OCI-LY3 (cell line): Measurements from ENCODE around the gene FBXO42.
"Not testable (repeated sequence)": the region's sequence is repeated elsewhere in the genome, so short reads cannot be mapped to it uniquely, and the experiment has no call there.

Experiments used
- H2AFZ ChIP-seq: fragments of 200-600, 300-600 bp; shearing (Covaris generic); 2 replicates; pipeline ENCODE4 v1.6.0; 2014; ENCODE audit warnings: antibody characterized with exemption, low read depth, low read length
- H3K27ac ChIP-seq: fragments of 200-600, 300-600 bp; sonication (generic); 2 replicates; pipeline ENCODE4 v1.5.1; 2014; ENCODE audit warnings: mild to moderate bottlenecking, low read length, moderate library complexity, mixed read lengths
- H3K27me3 ChIP-seq: fragments of 200-600, 300-600 bp; sonication (generic); 2 replicates; pipeline ENCODE4 v1.6.1; 2014; ENCODE audit warnings: low read depth, low read length, mixed read lengths
- H3K36me3 ChIP-seq: fragments of 200-600, 300-600 bp; sonication (generic); replicated peaks from 2 replicates; pipeline ENCODE3; 2014; ENCODE audit warnings: low read depth, low read length, mixed read lengths
- H3K4me1 ChIP-seq: fragments of 300-600, 200-600 bp; sonication (generic); 2 replicates; pipeline ENCODE4 v1.6.1; 2014; ENCODE audit warnings: low read length, mixed read lengths
- H3K4me2 ChIP-seq: fragments of 200-600, 300-600 bp; sonication (generic); 2 replicates; pipeline ENCODE4 v1.6.1; 2014; ENCODE audit warnings: low read length, mixed read lengths
- H3K4me3 ChIP-seq: fragments of 300-600, 200-600 bp; sonication (generic); 2 replicates; pipeline ENCODE4 v1.5.1; 2014; ENCODE audit warnings: antibody characterized with exemption, mild to moderate bottlenecking, low read length, moderate library complexity
- H3K79me2 ChIP-seq: fragments of 300-600, 200-600 bp; shearing (Covaris generic); 2 replicates; pipeline ENCODE4 v1.6.1; 2014; ENCODE audit warnings: mild to moderate bottlenecking, low read length, mixed read lengths
- H3K9ac ChIP-seq: fragments of 300-600, 200-600 bp; shearing (Covaris generic); 2 replicates; pipeline ENCODE4 v1.6.0; 2014; ENCODE audit warnings: mild to moderate bottlenecking, low read length, moderate library complexity
- H3K9me3 ChIP-seq: fragments of 200-600, 300-600 bp; shearing (Covaris generic); 2 replicates; pipeline ENCODE4 v1.6.1; 2014; ENCODE audit warnings: low read length, mixed read lengths; ENCODE audit not compliant: insufficient read depth
- H4K20me1 ChIP-seq: fragments of 200-600, 300-600 bp; sonication (generic); 2 replicates; pipeline ENCODE4 v1.6.1; 2016; ENCODE audit warnings: low read length, mixed read lengths; ENCODE audit not compliant: insufficient read depth
- EZH2phosphoT487 ChIP-seq: fragments of 200-600 bp; shearing (Covaris generic); IDR thresholded peaks from 2 replicates; pipeline ENCODE4 v1.6.1; 2018; ENCODE audit warnings: antibody characterized with exemption, mixed run types, low read depth
- TF ChIP-seq, protein P1 (sequence below): fragments of 200-600, 300-600 bp; sonication (generic); IDR thresholded peaks from 2 replicates; pipeline ENCODE4 v1.5.1; 2014; ENCODE audit warnings: antibody characterized with exemption, low read length, low read depth

Gene FBXO42

GRCh38 chr1:16215882-16216753, 136.2 kb downstream of the FBXO42 start:
- Histone ChIP-seq H3K27me3 (no peaks in the 10 kb centered on the region), H4K20me1 (no peaks in the 10 kb centered on the region), H3K27ac (no peak overlapping the region), H3K36me3 (no peaks in the 10 kb centered on the region), H3K4me3 (peak overlapping the region; percentile 54), H3K4me2 (peak overlapping the region; percentile 48), H3K9ac (no peak overlapping the region), H3K79me2 (no peaks in the 10 kb centered on the region), H3K9me3 (no peaks in the 10 kb centered on the region), H2AFZ (no peak overlapping the region; the same call in 1 of the 2 replicates), H3K4me1 (no peaks in the 10 kb centered on the region)
- no peak for TF ChIP-seq EZH2phosphoT487
- TF ChIP-seq, protein P1, sequence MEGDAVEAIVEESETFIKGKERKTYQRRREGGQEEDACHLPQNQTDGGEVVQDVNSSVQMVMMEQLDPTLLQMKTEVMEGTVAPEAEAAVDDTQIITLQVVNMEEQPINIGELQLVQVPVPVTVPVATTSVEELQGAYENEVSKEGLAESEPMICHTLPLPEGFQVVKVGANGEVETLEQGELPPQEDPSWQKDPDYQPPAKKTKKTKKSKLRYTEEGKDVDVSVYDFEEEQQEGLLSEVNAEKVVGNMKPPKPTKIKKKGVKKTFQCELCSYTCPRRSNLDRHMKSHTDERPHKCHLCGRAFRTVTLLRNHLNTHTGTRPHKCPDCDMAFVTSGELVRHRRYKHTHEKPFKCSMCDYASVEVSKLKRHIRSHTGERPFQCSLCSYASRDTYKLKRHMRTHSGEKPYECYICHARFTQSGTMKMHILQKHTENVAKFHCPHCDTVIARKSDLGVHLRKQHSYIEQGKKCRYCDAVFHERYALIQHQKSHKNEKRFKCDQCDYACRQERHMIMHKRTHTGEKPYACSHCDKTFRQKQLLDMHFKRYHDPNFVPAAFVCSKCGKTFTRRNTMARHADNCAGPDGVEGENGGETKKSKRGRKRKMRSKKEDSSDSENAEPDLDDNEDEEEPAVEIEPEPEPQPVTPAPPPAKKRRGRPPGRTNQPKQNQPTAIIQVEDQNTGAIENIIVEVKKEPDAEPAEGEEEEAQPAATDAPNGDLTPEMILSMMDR, result no peak

DNA sequence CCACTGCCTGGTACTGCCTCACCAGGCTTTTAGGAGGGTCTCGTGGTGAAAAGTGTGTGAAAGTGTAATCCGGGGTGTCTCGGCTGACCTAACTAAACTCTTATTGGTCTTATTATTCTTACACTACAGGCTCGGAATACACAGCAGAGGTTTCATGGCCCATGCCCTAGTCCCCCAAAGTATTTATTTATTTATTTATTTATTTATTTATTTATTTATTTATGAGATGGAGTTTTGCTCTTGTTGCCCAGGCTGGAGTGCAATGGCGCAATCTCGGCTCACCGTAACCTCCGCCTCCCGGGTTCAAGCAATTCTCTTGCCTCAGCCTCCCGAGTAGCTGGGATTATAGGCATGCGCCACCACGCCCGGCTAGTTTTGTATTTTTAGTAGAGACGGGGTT, 137.0 kb downstream of the FBXO42 start:
- not testable (repeated sequence) for H3K27ac ChIP-seq, H3K4me1 ChIP-seq, H3K9me3 ChIP-seq, H3K4me2 ChIP-seq, H3K36me3 ChIP-seq, H2AFZ ChIP-seq, H3K79me2 ChIP-seq, H3K27me3 ChIP-seq, H3K9ac ChIP-seq, H4K20me1 ChIP-seq, H3K4me3 ChIP-seq

DNA sequence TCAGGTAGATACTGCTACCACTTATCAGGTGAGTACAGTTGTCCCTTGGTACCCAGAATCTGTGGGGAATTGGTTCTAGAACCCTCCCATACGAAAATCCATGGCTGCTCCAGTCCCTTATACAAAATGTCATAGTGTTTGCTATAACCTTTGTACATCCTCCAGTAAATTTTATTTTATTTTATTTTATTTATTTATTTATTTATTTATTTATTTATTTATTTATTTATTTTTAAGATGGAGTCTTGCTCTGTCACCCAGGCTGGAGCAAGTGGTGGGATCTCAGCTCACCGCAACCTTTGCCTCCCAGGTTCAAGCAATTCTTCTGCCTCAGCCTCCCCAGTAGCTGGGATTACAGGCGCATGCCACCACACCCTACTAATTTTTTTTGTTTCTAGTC, 138.7 kb downstream of the FBXO42 start:
- H3K36me3 ChIP-seq, H3K27ac ChIP-seq, H3K27me3 ChIP-seq, H3K9me3 ChIP-seq, H3K4me2 ChIP-seq, H3K4me3 ChIP-seq, H3K79me2 ChIP-seq, H3K4me1 ChIP-seq, H3K9ac ChIP-seq, H4K20me1 ChIP-seq, H2AFZ ChIP-seq: not testable (repeated sequence)

- no peak overlapping the region for H2AFZ ChIP-seq
- H4K20me1 ChIP-seq, result no peaks in the 10 kb centered on the region
- H3K4me3 ChIP-seq, result no peak overlapping the region
- H3K9me3 ChIP-seq, result no peaks in the 10 kb centered on the region
- no peaks in the 10 kb centered on the region for H3K79me2 ChIP-seq
- no peak overlapping the region for H3K4me2 ChIP-seq
- no peak overlapping the region for H3K9ac ChIP-seq
- no peaks in the 10 kb centered on the region for H3K27me3 ChIP-seq
- TF ChIP-seq EZH2phosphoT487, result no peak
- TF ChIP-seq, protein P1, result no peak
- H3K36me3 ChIP-seq, result no peaks in the 10 kb centered on the region
- H3K27ac ChIP-seq, result no peak overlapping the region
- H3K4me1 ChIP-seq, result no peaks in the 10 kb centered on the region
Observed at GRCh38 chr1:16213013-16213412, 139.3 kb downstream of the FBXO42 start.

DNA sequence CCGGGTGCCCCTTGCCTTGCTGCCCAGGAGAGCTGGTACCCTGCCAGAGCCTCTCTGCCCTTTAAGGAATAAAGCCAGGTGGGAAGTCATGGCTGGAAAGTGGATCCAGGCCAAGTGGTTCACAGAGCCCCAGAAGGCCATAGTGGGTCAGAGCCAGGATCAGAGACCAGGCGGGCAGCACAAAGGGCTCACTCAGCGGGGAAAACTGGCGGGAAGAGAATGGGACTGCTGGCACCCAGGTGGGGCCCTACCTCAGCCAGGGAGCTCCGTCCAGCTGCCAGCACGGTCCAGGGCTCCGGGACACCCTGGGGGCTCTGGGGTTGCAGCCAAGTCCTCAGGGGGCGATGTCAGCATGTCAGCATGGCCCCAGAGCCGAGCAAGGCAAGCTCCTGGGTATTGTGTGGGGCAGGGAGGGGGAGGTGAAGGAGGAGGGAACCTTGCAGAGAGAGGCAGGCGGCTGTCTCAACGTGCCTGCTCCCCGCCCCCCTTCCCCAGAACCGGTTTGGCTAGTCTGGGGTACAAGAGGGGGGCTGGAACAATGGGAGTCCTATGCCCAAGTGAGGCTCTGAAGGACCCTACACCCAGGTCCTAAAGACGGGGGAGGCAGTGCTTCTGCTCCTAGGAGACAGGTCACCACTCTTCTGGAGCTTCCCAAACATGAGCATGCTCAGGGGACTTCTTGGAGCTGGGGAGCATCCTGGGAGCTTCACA, 139.9 kb downstream of the FBXO42 start, which contains the start of gene ARHGEF19:
ARHGEF19 (minus strand) TSS at position 402 of the 711 bp plus-strand sequence. CDS start 3,598 bp downstream, outside the sequence.
- H3K4me2 ChIP-seq, result no peak within 1 kb of the TSS
- no peaks in the 10 kb centered on the region for H3K36me3 ChIP-seq
- no peaks in the 10 kb centered on the region for H3K27me3 ChIP-seq
- no peaks in the 10 kb centered on the region for H3K9me3 ChIP-seq
- peaks cover under 1% of the 10 kb centered on the region; the same call in 1 of the 2 replicates for H3K4me1 ChIP-seq
- no peaks in the 10 kb centered on the region for H4K20me1 ChIP-seq
- TF ChIP-seq, protein P1, result no peak
- TF ChIP-seq EZH2phosphoT487, result no peak
- no peak within 1 kb of the TSS for H2AFZ ChIP-seq
- no peak within 1 kb of the TSS for H3K9ac ChIP-seq
- H3K79me2 ChIP-seq, result no peaks in the 10 kb centered on the region
- H3K4me3 ChIP-seq, result no peak within 1 kb of the TSS
- no peak within 1 kb of the TSS for H3K27ac ChIP-seq
